ENCODE measurements around the gene TMPRSS3.

DNA sequence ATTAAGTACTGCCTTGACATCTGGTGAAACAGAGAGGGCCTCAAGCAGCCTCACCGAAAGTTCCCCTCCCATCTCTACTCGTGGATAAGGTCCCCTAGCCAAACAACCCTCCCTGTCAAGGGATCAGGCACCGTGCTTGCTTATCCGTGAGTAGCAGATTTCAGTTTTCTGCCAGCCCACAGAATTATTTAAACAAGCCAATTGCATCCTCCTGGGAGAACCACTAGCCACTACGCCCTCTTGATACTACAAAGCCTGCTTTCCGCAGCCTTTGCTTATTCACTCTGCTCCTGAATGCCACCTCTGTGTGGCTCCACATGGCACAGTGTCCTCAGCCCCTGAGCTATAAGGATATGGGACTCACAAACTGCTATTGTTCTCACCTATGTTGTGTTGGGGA is 39.2 kb downstream of the TMPRSS3 start:
- TF ChIP-seq YY1 (IDR thresholded peaks at IDR 0.05; ENCODE audit: low read depth) (no peak), TEAD4 (IDR thresholded peaks at IDR 0.05) (no peak), FOXM1 (IDR thresholded peaks at IDR 0.05; ENCODE audit: borderline replicate concordance, low read depth) (no peak), MAX (IDR thresholded peaks at IDR 0.05) (no peak)
- TF ChIP-seq, protein P1, sequence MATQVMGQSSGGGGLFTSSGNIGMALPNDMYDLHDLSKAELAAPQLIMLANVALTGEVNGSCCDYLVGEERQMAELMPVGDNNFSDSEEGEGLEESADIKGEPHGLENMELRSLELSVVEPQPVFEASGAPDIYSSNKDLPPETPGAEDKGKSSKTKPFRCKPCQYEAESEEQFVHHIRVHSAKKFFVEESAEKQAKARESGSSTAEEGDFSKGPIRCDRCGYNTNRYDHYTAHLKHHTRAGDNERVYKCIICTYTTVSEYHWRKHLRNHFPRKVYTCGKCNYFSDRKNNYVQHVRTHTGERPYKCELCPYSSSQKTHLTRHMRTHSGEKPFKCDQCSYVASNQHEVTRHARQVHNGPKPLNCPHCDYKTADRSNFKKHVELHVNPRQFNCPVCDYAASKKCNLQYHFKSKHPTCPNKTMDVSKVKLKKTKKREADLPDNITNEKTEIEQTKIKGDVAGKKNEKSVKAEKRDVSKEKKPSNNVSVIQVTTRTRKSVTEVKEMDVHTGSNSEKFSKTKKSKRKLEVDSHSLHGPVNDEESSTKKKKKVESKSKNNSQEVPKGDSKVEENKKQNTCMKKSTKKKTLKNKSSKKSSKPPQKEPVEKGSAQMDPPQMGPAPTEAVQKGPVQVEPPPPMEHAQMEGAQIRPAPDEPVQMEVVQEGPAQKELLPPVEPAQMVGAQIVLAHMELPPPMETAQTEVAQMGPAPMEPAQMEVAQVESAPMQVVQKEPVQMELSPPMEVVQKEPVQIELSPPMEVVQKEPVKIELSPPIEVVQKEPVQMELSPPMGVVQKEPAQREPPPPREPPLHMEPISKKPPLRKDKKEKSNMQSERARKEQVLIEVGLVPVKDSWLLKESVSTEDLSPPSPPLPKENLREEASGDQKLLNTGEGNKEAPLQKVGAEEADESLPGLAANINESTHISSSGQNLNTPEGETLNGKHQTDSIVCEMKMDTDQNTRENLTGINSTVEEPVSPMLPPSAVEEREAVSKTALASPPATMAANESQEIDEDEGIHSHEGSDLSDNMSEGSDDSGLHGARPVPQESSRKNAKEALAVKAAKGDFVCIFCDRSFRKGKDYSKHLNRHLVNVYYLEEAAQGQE (IDR thresholded peaks at IDR 0.05; ENCODE audit: low read depth): no peak

Measured in Ishikawa (cell line).